Measurements from ENCODE around the gene ZCCHC24. TPM values are rescaled to one million over a fixed set of nuclear protein-coding genes. Genes with fewer than 3 reads are reported as not detected.
"Not testable (repeated sequence)": the region's sequence is repeated elsewhere in the genome, so short reads cannot be mapped to it uniquely, and the experiment has no call there.

ZCCHC24 gene
- polyA plus RNA-seq, 4 donors: 0.89 to 13.0 (median 11.4) TPM

- H3K36me3 ChIP-seq (ENCODE audit: control insufficient read depth in 3 of 3, insufficient read depth in 2 of 3, low read depth in 1 of 3, low read length in 3 of 3): peaks cover 0 to 3% (median 0%) of the 10 kb centered on the region in 3 donors
- FAIRE-seq: no peak
- no peaks in the 10 kb centered on the region for H3K27me3 ChIP-seq (ENCODE audit: control insufficient read depth in 3 of 3, insufficient read depth in 3 of 3, low read length in 3 of 3)
- no peak overlapping the region for H3K4me3 ChIP-seq (ENCODE audit: low read depth in 1 of 3, low read length in 3 of 3)
- H3K27ac ChIP-seq (ENCODE audit: low read depth in 1 of 3, low read length in 2 of 3): no peak overlapping the region
- DNase-seq: peak in 1 of 2 donors; percentile 31
- no peaks in the 10 kb centered on the region for H3K9me3 ChIP-seq (ENCODE audit: control insufficient read depth in 2 of 2, insufficient read depth in 1 of 2, low read depth in 1 of 2, low read length in 1 of 2)
- peaks cover 0 to 16% (median 0%) of the 10 kb centered on the region in 3 donors for H3K4me1 ChIP-seq (ENCODE audit: control insufficient read depth in 3 of 3, insufficient read depth in 2 of 3, low read depth in 1 of 3, low read length in 2 of 3)
- 62 to 73% (median 67%) methylated on average over 9 to 10 of the region's 10 CpGs for WGBS, 3 donors
These were observed 102.4 kb downstream of the ZCCHC24 start for GRCh38 chr10:79342811-79343561.

DNA sequence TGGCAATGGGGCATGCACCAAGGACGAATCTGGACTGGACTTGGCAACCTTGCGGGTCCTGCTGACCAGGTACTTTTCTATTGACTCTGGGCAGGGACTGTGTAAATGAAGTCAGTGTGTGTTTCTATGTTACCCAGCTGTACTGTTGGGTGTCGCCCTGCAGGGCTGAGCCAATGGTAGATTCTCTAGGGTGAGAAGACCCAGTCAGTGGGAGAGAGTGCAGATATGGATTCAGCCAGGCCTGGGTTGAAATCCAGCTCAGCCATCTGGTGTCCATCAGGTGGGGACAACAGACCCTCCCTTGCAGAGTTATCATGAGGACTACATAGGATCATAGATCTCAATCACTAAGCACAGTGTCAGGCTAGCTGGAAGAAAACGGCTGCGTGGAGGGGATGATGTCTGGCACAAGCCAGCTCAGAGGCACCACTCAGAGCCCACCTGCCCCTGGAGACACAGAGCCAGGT, 103.1 kb downstream of the ZCCHC24 start:
- H3K27ac ChIP-seq (ENCODE audit: low read depth in 1 of 3, low read length in 2 of 3): no peak overlapping the region
- DNase-seq: no peak
- no peaks in the 10 kb centered on the region for H3K9me3 ChIP-seq (ENCODE audit: control insufficient read depth in 2 of 2, insufficient read depth in 1 of 2, low read depth in 1 of 2, low read length in 1 of 2)
- WGBS, 3 donors: 91 to 94% (median 91%) methylated on average over 5 of the region's 5 CpGs
- no peak overlapping the region for H3K4me3 ChIP-seq (ENCODE audit: low read depth in 1 of 3, low read length in 3 of 3)
- peaks cover 0 to 16% (median 0%) of the 10 kb centered on the region in 3 donors for H3K4me1 ChIP-seq (ENCODE audit: control insufficient read depth in 3 of 3, insufficient read depth in 2 of 3, low read depth in 1 of 3, low read length in 2 of 3)
- H3K36me3 ChIP-seq (ENCODE audit: control insufficient read depth in 3 of 3, insufficient read depth in 2 of 3, low read depth in 1 of 3, low read length in 3 of 3): peaks cover 0 to 3% (median 0%) of the 10 kb centered on the region in 3 donors
- no peak for FAIRE-seq
- H3K27me3 ChIP-seq (ENCODE audit: control insufficient read depth in 3 of 3, insufficient read depth in 3 of 3, low read length in 3 of 3): no peaks in the 10 kb centered on the region

DNA sequence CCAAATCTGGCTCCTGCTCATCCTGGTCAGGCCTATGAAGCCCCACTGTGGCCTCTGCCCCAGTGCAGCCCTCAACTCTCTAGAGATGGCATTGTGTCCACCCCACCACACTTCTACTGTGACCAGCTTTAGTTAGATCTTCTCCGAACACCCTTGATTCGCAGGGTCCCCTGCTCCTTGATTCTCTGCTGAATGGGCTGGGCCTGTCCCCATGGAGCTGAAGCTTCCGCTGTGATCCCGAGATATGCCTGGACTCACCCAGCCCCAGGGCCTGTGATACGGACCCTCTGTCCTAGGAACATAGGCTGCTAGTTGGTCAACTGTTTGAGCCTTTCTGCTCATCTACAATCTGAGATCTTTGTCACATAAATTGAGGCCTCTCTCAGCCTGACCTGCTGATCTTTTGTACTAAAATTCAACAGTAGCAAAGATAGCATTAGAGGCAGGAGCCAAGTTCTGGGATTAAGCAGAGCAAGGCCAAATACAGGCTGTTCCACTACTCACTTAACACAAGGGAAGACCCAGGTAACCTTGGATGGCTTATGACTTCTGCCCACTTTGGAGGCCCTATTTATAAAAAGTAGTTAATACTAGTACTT, 104.7 kb downstream of the ZCCHC24 start:
- Histone ChIP-seq H3K36me3 (ENCODE audit: control insufficient read depth in 3 of 3, insufficient read depth in 2 of 3, low read depth in 1 of 3, low read length in 3 of 3) (no peaks in the 10 kb centered on the region), H3K4me1 (ENCODE audit: control insufficient read depth in 3 of 3, insufficient read depth in 2 of 3, low read depth in 1 of 3, low read length in 2 of 3) (peaks cover 0 to 8% (median 0%) of the 10 kb centered on the region in 3 donors), H3K27ac (ENCODE audit: low read depth in 1 of 3, low read length in 2 of 3) (no peak overlapping the region), H3K4me3 (ENCODE audit: low read depth in 1 of 3, low read length in 3 of 3) (no peak overlapping the region), H3K9me3 (ENCODE audit: control insufficient read depth in 2 of 2, insufficient read depth in 1 of 2, low read depth in 1 of 2, low read length in 1 of 2) (no peaks in the 10 kb centered on the region), H3K27me3 (ENCODE audit: control insufficient read depth in 3 of 3, insufficient read depth in 3 of 3, low read length in 3 of 3) (no peaks in the 10 kb centered on the region)
- DNase-seq (no peak), FAIRE-seq (no peak)
- 95 to 100% (median 98%) methylated on average over 5 of the region's 5 CpGs for whole genome bisulfite sequencing, 3 donors

DNA sequence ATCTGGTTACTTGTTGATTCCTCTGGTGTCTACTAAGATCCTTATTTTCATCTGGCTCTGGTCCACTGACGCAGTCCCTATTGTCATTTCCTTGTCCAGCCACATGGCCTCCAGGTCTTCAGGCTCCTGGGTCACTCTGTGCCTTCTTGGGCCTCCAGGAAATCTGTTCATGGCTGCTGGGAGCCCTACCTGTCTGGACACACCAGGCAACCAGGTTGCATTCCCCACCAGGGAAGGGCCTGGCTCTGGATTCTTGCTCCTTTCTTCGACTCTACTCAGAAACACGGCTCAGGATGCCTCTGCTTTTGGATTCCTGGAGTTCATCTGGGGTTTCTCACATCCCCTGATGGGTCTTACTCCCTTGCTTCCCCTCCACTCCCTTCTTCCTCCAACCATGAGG, 106.2 kb downstream of the ZCCHC24 start:
- Histone ChIP-seq H3K9me3 (ENCODE audit: control insufficient read depth in 2 of 2, insufficient read depth in 1 of 2, low read depth in 1 of 2, low read length in 1 of 2) (no peaks in the 10 kb centered on the region), H3K4me3 (ENCODE audit: low read depth in 1 of 3, low read length in 3 of 3) (no peak overlapping the region), H3K27ac (ENCODE audit: low read depth in 1 of 3, low read length in 2 of 3) (no peak overlapping the region), H3K27me3 (ENCODE audit: control insufficient read depth in 3 of 3, insufficient read depth in 3 of 3, low read length in 3 of 3) (no peaks in the 10 kb centered on the region), H3K36me3 (ENCODE audit: control insufficient read depth in 3 of 3, insufficient read depth in 2 of 3, low read depth in 1 of 3, low read length in 3 of 3) (no peaks in the 10 kb centered on the region), H3K4me1 (ENCODE audit: control insufficient read depth in 3 of 3, insufficient read depth in 2 of 3, low read depth in 1 of 3, low read length in 2 of 3) (peaks cover 0 to 3% (median 0%) of the 10 kb centered on the region in 3 donors)
- FAIRE-seq (no peak), DNase-seq (no peak)
- 91 to 97% (median 94%) methylated on average over 3 of the region's 3 CpGs for WGBS, 3 donors

DNA sequence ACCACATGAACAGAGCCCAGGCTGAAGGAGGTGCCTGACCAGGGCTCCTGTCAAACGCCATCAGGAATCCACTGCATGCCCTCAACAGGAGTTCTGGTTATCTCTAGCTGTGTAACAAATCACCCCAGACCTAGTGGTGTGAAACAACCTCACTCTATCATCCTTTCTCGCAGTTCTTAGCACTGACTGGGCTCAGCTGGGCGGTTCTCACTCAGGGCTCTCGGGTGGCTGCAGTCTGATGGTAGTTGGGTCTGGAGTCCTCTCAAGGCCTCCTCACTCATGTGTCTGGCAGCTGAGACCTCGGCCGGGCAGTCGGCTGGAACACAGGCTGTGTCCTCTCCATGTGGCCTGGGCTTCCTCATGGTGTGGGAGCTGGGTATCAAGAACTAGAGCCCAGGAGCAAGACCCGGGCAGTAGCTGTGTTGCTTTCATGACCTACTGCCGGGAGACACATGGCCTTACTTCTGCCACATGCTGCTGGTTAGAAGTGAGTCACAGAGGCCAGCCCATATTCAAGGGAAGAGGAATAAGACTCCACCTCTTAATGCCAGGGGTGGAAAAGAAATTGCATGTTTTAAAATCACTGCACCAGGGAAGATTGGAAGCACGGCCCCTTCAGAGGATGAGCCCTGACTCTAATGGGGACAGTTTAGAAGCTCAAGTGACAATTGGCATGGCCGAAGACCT, 107.5 kb downstream of the ZCCHC24 start:
- WGBS, 3 donors: 94 to 98% (median 98%) methylated on average over 6 to 7 of the region's 11 CpGs
- not testable (repeated sequence) for H3K4me3 ChIP-seq (ENCODE audit: low read depth in 1 of 3, low read length in 3 of 3); DNase-seq; H3K9me3 ChIP-seq (ENCODE audit: control insufficient read depth in 2 of 2, insufficient read depth in 1 of 2, low read depth in 1 of 2, low read length in 1 of 2); H3K27ac ChIP-seq (ENCODE audit: low read depth in 1 of 3, low read length in 2 of 3); H3K4me1 ChIP-seq (ENCODE audit: control insufficient read depth in 3 of 3, insufficient read depth in 2 of 3, low read depth in 1 of 3, low read length in 2 of 3); H3K27me3 ChIP-seq (ENCODE audit: control insufficient read depth in 3 of 3, insufficient read depth in 3 of 3, low read length in 3 of 3); FAIRE-seq; H3K36me3 ChIP-seq (ENCODE audit: control insufficient read depth in 3 of 3, insufficient read depth in 2 of 3, low read depth in 1 of 3, low read length in 3 of 3)

GRCh38 chr10:79336739-79337138, 108.7 kb downstream of the ZCCHC24 start:
- WGBS, 3 donors: 77 to 81% (median 81%) methylated on average over 7 of the region's 7 CpGs
- Histone ChIP-seq H3K36me3 (ENCODE audit: control insufficient read depth in 3 of 3, insufficient read depth in 2 of 3, low read depth in 1 of 3, low read length in 3 of 3) (no peaks in the 10 kb centered on the region), H3K27ac (ENCODE audit: low read depth in 1 of 3, low read length in 2 of 3) (no peak overlapping the region), H3K4me1 (ENCODE audit: control insufficient read depth in 3 of 3, insufficient read depth in 2 of 3, low read depth in 1 of 3, low read length in 2 of 3) (no peaks in the 10 kb centered on the region), H3K27me3 (ENCODE audit: control insufficient read depth in 3 of 3, insufficient read depth in 3 of 3, low read length in 3 of 3) (no peaks in the 10 kb centered on the region), H3K9me3 (ENCODE audit: control insufficient read depth in 2 of 2, insufficient read depth in 1 of 2, low read depth in 1 of 2, low read length in 1 of 2) (peaks cover 0 to 5% of the 10 kb centered on the region in 2 donors), H3K4me3 (ENCODE audit: low read depth in 1 of 3, low read length in 3 of 3) (no peak overlapping the region)
- DNase-seq (no peak), FAIRE-seq (no peak)

DNA sequence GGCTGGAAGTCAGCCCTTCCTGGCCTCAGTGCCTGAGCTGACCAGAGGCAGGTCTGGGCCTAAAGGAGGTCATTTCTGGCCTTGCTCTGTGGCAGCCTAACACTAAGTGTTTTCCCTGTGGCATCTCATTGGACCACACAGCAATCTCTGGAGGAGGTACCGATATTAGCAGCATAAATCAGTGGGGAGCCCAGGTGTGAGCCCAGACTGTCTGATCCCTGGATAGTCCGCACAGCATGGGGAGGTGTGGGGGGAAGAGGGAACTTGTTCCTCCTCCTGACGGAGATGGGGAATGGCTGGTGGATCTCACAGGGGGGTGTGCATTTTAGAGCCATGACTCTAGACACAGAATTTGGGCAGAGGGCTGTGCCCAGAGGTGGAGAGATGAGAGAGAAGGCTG, 109.1 kb downstream of the ZCCHC24 start:
- FAIRE-seq: no peak
- Histone ChIP-seq H3K36me3 (ENCODE audit: control insufficient read depth in 3 of 3, insufficient read depth in 2 of 3, low read depth in 1 of 3, low read length in 3 of 3) (no peaks in the 10 kb centered on the region), H3K4me1 (ENCODE audit: control insufficient read depth in 3 of 3, insufficient read depth in 2 of 3, low read depth in 1 of 3, low read length in 2 of 3) (no peaks in the 10 kb centered on the region), H3K27me3 (ENCODE audit: control insufficient read depth in 3 of 3, insufficient read depth in 3 of 3, low read length in 3 of 3) (no peaks in the 10 kb centered on the region), H3K4me3 (ENCODE audit: low read depth in 1 of 3, low read length in 3 of 3) (no peak overlapping the region), H3K27ac (ENCODE audit: low read depth in 1 of 3, low read length in 2 of 3) (no peak overlapping the region), H3K9me3 (ENCODE audit: control insufficient read depth in 2 of 2, insufficient read depth in 1 of 2, low read depth in 1 of 2, low read length in 1 of 2) (peaks cover 0 to 7% of the 10 kb centered on the region in 2 donors)
- DNase-seq: no peak
- 96 to 98% (median 98%) methylated on average over 3 of the region's 3 CpGs for WGBS, 3 donors

DNA sequence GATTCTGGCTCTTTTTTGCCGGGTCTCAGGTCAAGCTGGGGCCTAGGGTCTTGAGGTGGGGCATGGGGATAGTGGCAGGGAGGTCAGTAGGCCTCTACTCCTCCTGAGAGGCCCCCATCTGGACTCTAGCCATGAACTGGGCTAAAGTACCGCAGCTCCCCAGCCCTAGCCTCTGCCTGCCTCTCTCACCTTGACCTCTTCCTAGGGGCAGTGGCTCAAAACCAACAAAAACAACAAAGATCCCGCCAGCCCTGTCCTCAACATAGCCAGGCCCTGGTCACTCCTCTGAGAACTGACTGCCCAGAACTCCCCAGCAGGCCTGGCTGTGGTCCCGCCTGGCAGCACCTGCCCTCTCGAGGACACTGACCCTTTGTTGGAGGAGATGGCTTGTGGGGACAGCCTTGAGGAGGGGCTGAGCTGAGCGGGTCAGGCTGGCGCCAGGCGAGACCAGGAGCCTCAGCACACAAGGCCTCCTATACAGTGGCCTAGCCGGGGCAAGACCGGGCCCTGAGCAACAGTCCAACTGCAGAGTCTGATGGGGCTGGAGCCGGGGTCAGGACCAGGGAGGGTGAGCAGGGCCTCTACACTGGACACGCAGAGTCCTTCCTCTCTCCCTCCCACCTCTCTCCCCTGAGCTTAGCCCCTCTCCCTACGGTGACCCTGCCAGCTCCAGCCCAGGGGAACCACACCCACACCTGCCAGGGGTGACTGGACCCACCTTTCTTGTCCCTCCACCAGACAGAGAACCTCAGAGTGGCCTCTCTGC, 109.8 kb downstream of the ZCCHC24 start:
- Histone ChIP-seq H3K4me3 (ENCODE audit: low read depth in 1 of 3, low read length in 3 of 3) (no peak overlapping the region), H3K27me3 (ENCODE audit: control insufficient read depth in 3 of 3, insufficient read depth in 3 of 3, low read length in 3 of 3) (no peaks in the 10 kb centered on the region), H3K9me3 (ENCODE audit: control insufficient read depth in 2 of 2, insufficient read depth in 1 of 2, low read depth in 1 of 2, low read length in 1 of 2) (peaks cover 0 to 7% of the 10 kb centered on the region in 2 donors), H3K36me3 (ENCODE audit: control insufficient read depth in 3 of 3, insufficient read depth in 2 of 3, low read depth in 1 of 3, low read length in 3 of 3) (no peaks in the 10 kb centered on the region), H3K27ac (ENCODE audit: low read depth in 1 of 3, low read length in 2 of 3) (no peak overlapping the region), H3K4me1 (ENCODE audit: control insufficient read depth in 3 of 3, insufficient read depth in 2 of 3, low read depth in 1 of 3, low read length in 2 of 3) (no peaks in the 10 kb centered on the region)
- WGBS, 3 donors: 81 to 88% (median 86%) methylated on average over 13 of the region's 13 CpGs
- FAIRE-seq: no peak
- no peak for DNase-seq

Data from small intestine (tissue), 7 donors.